Loucy (cell line): ENCODE measurements around the gene TBC1D7.

Experiments used
- EZH2phosphoT487 ChIP-seq: fragments of 200-600 bp; IDR thresholded peaks from 2 replicates; pipeline ENCODE4 v1.6.1; 2018; ENCODE audit warnings: antibody characterized with exemption, mild to moderate bottlenecking, moderate library complexity, borderline replicate concordance
- TF ChIP-seq, protein P1 (sequence below): fragments of 200-600 bp; sonication (generic); conservative IDR thresholded peaks from 2 replicates; pipeline ENCODE4 v1.5.1; 2014; ENCODE audit warnings: mild to moderate bottlenecking, antibody characterized with exemption, low read length

DNA sequence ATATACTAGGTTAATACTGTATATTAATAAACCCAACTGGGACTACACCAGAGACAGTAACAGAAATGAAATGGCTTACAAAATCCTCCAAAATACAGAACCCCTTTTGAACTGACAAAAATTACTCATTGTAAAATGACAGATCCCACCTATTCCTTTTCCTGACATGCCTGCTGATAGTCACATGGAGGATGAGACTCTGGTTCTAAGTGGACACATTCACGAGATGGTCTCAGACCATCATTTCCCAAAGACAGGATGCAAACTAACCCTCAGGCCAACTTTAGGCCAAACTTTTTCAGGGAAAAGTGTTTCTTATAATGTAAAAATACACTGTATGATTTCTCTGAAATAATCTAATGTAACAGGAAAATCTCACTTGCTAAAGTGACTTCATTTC, 22.5 kb downstream of the TBC1D7 start:
- TF ChIP-seq, protein P1, sequence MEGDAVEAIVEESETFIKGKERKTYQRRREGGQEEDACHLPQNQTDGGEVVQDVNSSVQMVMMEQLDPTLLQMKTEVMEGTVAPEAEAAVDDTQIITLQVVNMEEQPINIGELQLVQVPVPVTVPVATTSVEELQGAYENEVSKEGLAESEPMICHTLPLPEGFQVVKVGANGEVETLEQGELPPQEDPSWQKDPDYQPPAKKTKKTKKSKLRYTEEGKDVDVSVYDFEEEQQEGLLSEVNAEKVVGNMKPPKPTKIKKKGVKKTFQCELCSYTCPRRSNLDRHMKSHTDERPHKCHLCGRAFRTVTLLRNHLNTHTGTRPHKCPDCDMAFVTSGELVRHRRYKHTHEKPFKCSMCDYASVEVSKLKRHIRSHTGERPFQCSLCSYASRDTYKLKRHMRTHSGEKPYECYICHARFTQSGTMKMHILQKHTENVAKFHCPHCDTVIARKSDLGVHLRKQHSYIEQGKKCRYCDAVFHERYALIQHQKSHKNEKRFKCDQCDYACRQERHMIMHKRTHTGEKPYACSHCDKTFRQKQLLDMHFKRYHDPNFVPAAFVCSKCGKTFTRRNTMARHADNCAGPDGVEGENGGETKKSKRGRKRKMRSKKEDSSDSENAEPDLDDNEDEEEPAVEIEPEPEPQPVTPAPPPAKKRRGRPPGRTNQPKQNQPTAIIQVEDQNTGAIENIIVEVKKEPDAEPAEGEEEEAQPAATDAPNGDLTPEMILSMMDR, result no peak
- TF ChIP-seq EZH2phosphoT487, result no peak
